ENCODE data around the gene SFT2D1. TPM values are rescaled to one million over a fixed set of nuclear protein-coding genes. Genes with fewer than 3 reads are reported as not detected.

The SFT2D1 gene
- total and polyA plus RNA-seq, 7 donors = 11.6 to 54.9 (median 16.4) TPM

GRCh38 chr6:166296035-166296883 is 46.1 kb downstream of the SFT2D1 start:
- H3K36me3 ChIP-seq (ENCODE audit: insufficient read depth in 1 of 2, low read depth in 1 of 2) = no peaks in the 10 kb centered on the region
- intact Hi-C loops (cut with DNase I) = no loop called here
- ATAC-seq (no peak), DNase-seq (no peak)
- no peak overlapping the region for H3K4me3 ChIP-seq
- no peaks in the 10 kb centered on the region for H3K4me1 ChIP-seq
- H3K9me3 ChIP-seq = no peaks in the 10 kb centered on the region
- H3K27me3 ChIP-seq (ENCODE audit: insufficient read depth in 3 of 3, low read length in 2 of 3) = peaks cover 0 to 32% (median 2%) of the 10 kb centered on the region in 3 donors
- 72 to 80% (median 78%) methylated on average over 10 of the region's 10 CpGs for WGBS, 3 donors
- H3K27ac ChIP-seq = no peak overlapping the region
- no peak for TF ChIP-seq CTCF (IDR thresholded peaks at IDR 0.05)

DNA sequence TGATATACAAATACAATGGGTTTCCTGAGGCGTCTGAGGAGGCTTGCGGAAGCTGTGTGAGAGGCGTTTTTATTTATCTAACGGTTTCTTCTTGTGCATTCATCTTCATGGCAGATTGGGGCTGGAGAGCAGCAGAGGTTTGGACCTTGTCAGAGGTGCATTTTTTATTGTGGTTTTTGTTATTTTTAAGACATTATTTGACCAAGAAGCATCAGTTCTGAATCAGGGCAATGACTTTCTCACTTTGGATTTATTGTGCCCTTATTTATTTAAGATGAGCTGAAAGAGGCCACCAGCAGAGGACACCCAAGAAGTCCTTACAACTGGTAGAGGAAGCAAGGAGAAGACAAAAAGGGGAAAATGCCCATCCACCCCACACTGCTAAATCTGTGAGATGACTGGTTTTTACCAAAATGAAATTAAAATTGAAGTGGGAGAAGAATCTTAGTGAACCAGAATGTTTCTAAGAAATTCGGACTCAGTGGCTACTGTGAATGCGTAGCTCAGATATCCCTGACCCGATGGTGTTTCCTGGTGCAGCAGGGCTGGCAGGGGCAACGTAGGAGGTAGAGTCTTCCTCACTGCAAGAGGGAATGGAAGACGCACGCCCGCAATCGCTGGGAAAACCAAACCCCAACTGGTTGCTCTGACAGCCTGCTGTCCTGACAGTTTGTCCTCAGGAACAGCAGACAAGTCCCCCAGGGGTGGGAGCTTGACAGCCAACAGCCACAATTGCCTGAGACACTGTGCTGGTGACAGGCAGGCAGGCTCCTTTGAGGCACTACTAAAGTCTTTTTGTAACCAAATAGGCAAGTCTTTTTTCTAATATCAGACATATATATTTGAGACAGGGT is 48.4 kb downstream of the SFT2D1 start:
- H3K27ac ChIP-seq = no peak overlapping the region
- H3K9me3 ChIP-seq = no peaks in the 10 kb centered on the region
- no peaks in the 10 kb centered on the region for H3K4me1 ChIP-seq
- H3K27me3 ChIP-seq (ENCODE audit: insufficient read depth in 3 of 3, low read length in 2 of 3) = peaks cover 0 to 32% (median 2%) of the 10 kb centered on the region in 3 donors
- WGBS, 3 donors = 82 to 87% (median 85%) methylated on average over 12 of the region's 12 CpGs
- H3K36me3 ChIP-seq (ENCODE audit: insufficient read depth in 1 of 2, low read depth in 1 of 2) = no peaks in the 10 kb centered on the region
- intact Hi-C loops (cut with DNase I) = no loop called here
- no peak overlapping the region for H3K4me3 ChIP-seq
- TF ChIP-seq CTCF (IDR thresholded peaks at IDR 0.05) = no peak
- ATAC-seq = no peak
- no peak for DNase-seq

DNA sequence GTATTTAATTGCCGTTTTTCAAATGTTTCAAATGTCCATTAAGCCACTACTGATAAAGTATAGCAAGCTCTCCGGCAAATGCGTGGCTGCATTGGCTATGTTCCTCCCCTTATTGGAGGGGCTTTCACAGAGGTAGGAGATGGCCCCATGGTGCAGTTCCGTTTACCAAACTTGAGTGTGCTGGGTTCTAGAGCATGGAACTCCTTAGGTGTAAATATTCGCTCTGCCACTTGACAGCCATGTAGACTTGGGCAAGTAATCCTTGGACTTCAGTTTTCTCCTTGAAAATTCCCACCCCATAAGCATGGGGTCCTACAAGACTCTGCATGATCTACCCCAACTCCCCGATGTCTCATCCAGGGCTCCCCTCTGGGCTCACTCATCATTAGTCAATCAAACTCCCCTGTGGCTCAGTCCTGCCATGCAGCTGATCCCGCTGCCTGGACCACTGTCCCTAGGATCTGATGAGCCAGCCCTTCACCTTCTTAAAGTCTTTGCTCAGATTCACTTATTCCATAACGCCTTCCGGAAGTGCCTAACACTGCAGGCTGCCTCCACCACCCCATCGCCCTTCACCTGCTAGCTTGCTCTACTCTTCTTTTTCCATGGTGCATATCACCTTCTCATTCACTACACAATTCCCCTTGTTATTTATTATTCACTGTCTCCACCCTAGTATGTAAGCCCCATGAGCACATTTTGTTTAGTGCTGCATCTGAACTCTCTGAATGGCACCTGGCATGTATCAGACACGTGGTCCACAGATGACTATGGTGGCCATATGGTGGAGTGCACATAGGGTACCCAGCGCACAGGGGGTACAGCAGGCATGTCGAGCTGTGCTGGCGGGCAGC is 52.9 kb downstream of the SFT2D1 start:
- ATAC-seq = peak in 2 of 4 donors; percentile 42 to 57
- Histone ChIP-seq H3K9me3 (no peaks in the 10 kb centered on the region), H3K36me3 (ENCODE audit: insufficient read depth in 1 of 2, low read depth in 1 of 2) (no peaks in the 10 kb centered on the region), H3K4me1 (no peaks in the 10 kb centered on the region), H3K27me3 (ENCODE audit: insufficient read depth in 3 of 3, low read length in 2 of 3) (peaks cover 0 to 15% (median 4%) of the 10 kb centered on the region in 3 donors), H3K4me3 (no peak overlapping the region), H3K27ac (no peak overlapping the region)
- 88 to 91% (median 90%) methylated on average over 14 of the region's 14 CpGs for WGBS, 3 donors
- DNase-seq = no peak
- TF ChIP-seq CTCF (IDR thresholded peaks at IDR 0.05) = no peak
- intact Hi-C loops (cut with DNase I) = no loop called here

- Histone ChIP-seq H3K9me3 (no peaks in the 10 kb centered on the region), H3K36me3 (ENCODE audit: insufficient read depth in 1 of 2, low read depth in 1 of 2) (no peaks in the 10 kb centered on the region), H3K27ac (no peak overlapping the region), H3K4me1 (no peaks in the 10 kb centered on the region), H3K4me3 (no peak overlapping the region), H3K27me3 (ENCODE audit: insufficient read depth in 3 of 3, low read length in 2 of 3) (peaks cover 0 to 15% (median 4%) of the 10 kb centered on the region in 3 donors)
- intact Hi-C loops (cut with DNase I) = no loop called here
- TF ChIP-seq CTCF (IDR thresholded peaks at IDR 0.05) = no peak
- ATAC-seq (peak; percentile 48 to 79 (median 62)), DNase-seq (peak in 1 of 2 donors; percentile 50)
- WGBS, 3 donors = 31 to 45% (median 40%) methylated on average over 8 of the region's 8 CpGs
Measured at GRCh38 chr6:166286839-166287271, 55.5 kb downstream of the SFT2D1 start.
